HG02981 (cell line): Measurements from ENCODE around the gene YWHAG.
"Not testable (repeated sequence)": the region's sequence is repeated elsewhere in the genome, so short reads cannot be mapped to it uniquely, and the experiment has no call there.

Experiments used
- ATAC-seq: cut with Tn5 transposase; IDR thresholded peaks from one replicate; pipeline ENCODE4 v1.9.1; 2021; ENCODE audit warnings: mild to moderate bottlenecking, moderate library complexity; ENCODE audit not compliant: unreplicated experiment

YWHAG gene

GRCh38 chr7:76326646-76327233, 32.1 kb downstream of the YWHAG start:
- no peak for ATAC-seq

- no peak for ATAC-seq
Observed at GRCh38 chr7:76325811-76326210, 33.0 kb downstream of the YWHAG start.

DNA sequence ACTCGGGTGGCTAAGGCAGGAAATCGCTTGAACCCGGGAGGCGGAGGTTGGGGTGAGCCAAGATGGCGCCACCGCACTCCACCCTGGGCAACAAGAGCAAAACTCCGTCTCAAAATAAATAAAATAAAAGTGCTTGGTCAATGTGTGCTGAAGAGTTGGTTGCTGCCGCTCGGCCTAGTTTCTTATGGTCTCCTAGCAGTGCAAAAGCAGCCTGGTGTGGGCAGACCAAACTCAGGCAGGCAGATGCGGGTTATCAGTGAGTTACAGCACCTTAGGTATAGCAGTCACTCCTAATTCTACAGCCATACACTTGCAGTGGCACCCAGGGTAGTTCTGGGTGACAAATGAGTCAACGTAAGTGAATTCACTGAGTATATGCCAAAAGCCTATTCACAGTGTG, 33.7 kb downstream of the YWHAG start:
- no peak for ATAC-seq

- peak; percentile 39 for ATAC-seq
Observed at GRCh38 chr7:76318488-76319353, 40.1 kb downstream of the YWHAG start.

GRCh38 chr7:76317782-76318487, 40.9 kb downstream of the YWHAG start:
- peak; percentile 92 for ATAC-seq

- ATAC-seq: no peak
Observed at GRCh38 chr7:76316984-76317781, 41.6 kb downstream of the YWHAG start.

DNA sequence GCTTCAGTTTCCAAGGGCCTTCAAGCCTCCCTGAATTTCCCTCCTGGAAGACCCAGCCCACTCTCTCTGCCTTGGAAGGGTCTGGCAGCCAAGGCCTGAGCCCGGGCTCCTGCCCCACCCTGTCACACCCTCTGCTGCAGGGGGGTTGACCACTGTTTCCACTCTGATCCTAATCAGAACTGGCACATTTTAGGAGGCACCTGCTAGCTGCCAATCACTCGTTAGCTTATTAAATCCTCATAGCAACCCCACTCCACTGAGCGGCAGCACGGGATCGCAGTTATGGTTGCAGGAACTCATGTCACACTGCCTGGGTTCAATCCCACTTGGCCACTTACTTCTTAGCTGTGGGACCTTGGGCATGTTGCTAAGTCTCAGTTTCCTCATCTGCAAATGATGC, 43.4 kb downstream of the YWHAG start:
- no peak for ATAC-seq

GRCh38 chr7:76314740-76315139, 44.1 kb downstream of the YWHAG start:
- ATAC-seq: not testable (repeated sequence)

DNA sequence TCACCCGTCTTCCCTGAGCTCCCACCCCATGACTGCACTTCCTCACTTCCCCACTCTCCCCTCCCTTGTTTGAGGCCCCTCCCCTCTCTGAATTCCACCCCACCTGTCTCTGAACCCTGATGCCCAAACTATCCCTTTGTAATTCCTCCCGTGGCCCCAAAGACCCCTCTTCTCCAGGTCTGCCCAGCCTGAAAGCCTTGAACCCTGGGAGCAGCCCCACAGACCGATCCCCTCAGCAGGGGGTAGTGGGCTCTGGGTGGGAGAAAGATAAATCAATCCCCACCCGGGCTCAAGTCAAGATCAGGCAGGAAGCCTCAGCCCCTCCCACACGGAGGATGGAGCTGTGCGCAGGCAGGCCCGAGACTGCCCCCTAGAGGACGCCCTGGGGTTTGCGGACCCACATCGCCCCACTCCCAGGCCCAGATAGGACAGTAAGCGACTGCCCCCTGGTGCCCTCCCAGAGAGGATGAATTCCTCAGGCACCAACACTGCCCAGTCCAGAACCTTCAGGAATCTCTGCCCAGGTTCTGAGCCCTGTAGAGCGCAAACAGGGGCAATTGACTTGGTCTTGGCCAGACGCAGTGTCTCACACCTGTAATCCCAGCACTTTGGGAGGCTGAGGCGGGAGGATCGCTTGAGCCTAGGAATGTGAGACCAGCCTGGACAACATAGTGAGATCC, 44.6 kb downstream of the YWHAG start:
- ATAC-seq: peak; percentile 38

GRCh38 chr7:76311838-76312237, 47.0 kb downstream of the YWHAG start:
- ATAC-seq: not testable (repeated sequence)

DNA sequence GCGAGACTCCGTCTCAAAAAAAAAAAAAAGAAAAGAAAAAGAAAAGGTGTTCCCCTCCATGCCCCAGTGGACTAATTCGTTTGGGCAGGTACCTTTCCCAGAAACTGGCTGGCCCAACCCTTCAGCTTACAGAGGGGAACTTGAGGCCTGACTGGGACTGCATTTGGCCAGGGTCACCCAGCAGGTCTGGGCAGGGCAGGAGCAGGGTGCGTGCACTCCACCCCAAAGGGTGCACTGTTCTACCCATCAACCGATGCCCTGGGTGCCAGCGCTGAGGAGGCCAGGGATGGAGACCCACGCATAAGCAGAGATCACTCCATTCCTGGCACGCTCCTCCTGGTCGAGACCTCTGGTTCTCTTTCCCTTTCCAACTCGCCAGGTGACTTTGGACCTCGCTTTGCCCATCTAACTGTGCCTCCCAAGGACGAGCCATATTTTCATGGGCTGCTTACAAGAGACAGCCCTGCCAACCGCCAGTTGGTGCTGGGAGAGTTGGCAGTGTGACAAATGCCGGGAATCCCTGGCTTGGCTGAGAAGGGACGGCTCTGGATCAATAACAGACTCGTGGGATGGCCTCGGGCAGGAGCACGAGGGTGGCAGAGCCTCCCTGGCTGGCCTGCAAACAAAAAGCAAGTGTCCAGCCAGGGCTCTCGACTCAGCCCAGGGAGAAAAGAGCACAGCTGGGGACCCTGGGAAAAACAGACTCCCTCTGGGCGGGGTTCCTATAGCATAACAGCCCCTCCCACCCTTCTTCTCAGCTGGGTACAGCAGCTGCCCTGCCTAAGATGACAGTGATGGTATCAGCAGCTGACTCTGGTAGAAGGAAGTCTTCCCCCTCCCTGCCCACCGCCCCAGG, 48.5 kb downstream of the YWHAG start:
- ATAC-seq: no peak

GRCh38 chr7:76309341-76310101, 49.3 kb downstream of the YWHAG start:
- not testable (repeated sequence) for ATAC-seq

GRCh38 chr7:76308874-76309273, 49.9 kb downstream of the YWHAG start:
- not testable (repeated sequence) for ATAC-seq

- no peak for ATAC-seq
Observed at GRCh38 chr7:76304888-76305375, 53.9 kb downstream of the YWHAG start.

- peak; percentile 47 for ATAC-seq
Observed at GRCh38 chr7:76303202-76304147, 55.3 kb downstream of the YWHAG start.

DNA sequence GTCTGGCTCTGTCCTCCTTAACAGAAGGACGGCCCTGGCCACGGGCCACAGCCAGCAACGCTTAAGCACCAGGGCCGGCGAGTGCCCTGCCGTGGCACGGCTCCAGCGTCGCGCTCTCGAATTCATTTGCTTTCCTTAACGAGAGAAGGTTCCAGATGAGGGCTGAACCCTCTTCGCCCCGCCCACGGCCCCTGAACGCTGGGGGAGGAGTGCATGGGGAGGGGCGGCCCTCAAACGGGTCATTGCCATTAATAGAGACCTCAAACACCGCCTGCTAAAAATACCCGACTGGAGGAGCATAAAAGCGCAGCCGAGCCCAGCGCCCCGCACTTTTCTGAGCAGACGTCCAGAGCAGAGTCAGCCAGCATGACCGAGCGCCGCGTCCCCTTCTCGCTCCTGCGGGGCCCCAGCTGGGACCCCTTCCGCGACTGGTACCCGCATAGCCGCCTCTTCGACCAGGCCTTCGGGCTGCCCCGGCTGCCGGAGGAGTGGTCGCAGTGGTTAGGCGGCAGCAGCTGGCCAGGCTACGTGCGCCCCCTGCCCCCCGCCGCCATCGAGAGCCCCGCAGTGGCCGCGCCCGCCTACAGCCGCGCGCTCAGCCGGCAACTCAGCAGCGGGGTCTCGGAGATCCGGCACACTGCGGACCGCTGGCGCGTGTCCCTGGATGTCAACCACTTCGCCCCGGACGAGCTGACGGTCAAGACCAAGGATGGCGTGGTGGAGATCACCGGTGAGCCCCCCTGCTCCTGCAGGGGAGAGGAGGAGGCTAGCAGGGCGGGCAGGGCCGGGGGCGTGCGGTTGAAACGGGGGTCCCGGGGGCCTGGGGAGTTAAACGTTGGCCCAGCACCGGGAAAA, 56.2 kb downstream of the YWHAG start, which contains the start of gene HSPB1:
TSS of gene HSPB1 (plus strand) at position 327 of the 855 bp plus-strand sequence. CDS start at position 367, 40 bp downstream.
- ATAC-seq: peak; percentile 48
